Astrocyte (in vitro differentiated cells and primary cell): ENCODE data around the gene LCN2. TPM values are rescaled to one million over a fixed set of nuclear protein-coding genes. Genes with fewer than 3 reads are reported as not detected.
A peak's percentile ranks its signal among the peaks of the same experiment; 100 is the strongest.

Source experiments
- DNase-seq: peaks from one replicate; pipeline ENCODE4 v3.0.0-alpha.2; 2010; ENCODE audit warnings: low read depth
- FAIRE-seq: peaks from 2 replicates; lab custom pipeline; 2011; peaks lifted over from hg19 to GRCh38; lab: Jason Lieb, UNC
- H2AFZ ChIP-seq: 2 replicates; pipeline ENCODE4 v1.6.0; 2012; ENCODE audit warnings: low read depth, low read length, inconsistent platforms
- H3K27ac ChIP-seq: 2 replicates; pipeline ENCODE4 v1.5.1; 2011; ENCODE audit warnings: low read depth, low read length, inconsistent platforms
- H3K27me3 ChIP-seq: 2 replicates; pipeline ENCODE4 v1.6.0; 2011; ENCODE audit warnings: low read length, inconsistent platforms; ENCODE audit not compliant: insufficient read depth
- H3K36me3 ChIP-seq: 2 replicates; pipeline ENCODE4 v1.5.1; 2011; ENCODE audit warnings: low read length, inconsistent platforms; ENCODE audit not compliant: insufficient read depth
- H3K4me1 ChIP-seq: 2 replicates; pipeline ENCODE4 v1.5.1; 2011; ENCODE audit warnings: low read length, inconsistent platforms; ENCODE audit not compliant: insufficient read depth
- H3K4me2 ChIP-seq: 2 replicates; pipeline ENCODE4 v1.6.0; 2012; ENCODE audit warnings: low read length, inconsistent platforms
- H3K4me3 ChIP-seq: 2 replicates; pipeline ENCODE4 v1.5.1; 2011; ENCODE audit warnings: low read depth, mild to moderate bottlenecking, low read length, inconsistent platforms; ENCODE audit not compliant: insufficient read depth
- H3K79me2 ChIP-seq: 2 replicates; pipeline ENCODE4 v1.6.0; 2012; ENCODE audit warnings: mild to moderate bottlenecking, low read length, inconsistent platforms; ENCODE audit not compliant: insufficient read depth
- H3K9ac ChIP-seq: 2 replicates; pipeline ENCODE4 v1.6.0; 2012; ENCODE audit warnings: mild to moderate bottlenecking, low read length, inconsistent platforms
- H3K9me3 ChIP-seq: 2 replicates; pipeline ENCODE4 v1.5.1; 2012; ENCODE audit warnings: low read depth, mild to moderate bottlenecking, low read length, inconsistent platforms; ENCODE audit not compliant: insufficient read depth
- H4K20me1 ChIP-seq: 2 replicates; pipeline ENCODE4 v1.6.0; 2012; ENCODE audit warnings: low read length, inconsistent platforms; ENCODE audit not compliant: insufficient read depth
- H3K27ac Mint-ChIP-seq: one replicate; pipeline ENCODE4 v1.8.0; 2021; ENCODE audit warnings: mild to moderate bottlenecking, mixed read lengths; ENCODE audit not compliant: unreplicated experiment
- H3K27me3 Mint-ChIP-seq: one replicate; pipeline ENCODE4 v1.8.0; 2021; ENCODE audit warnings: low read depth, mixed read lengths; ENCODE audit not compliant: unreplicated experiment
- H3K36me3 Mint-ChIP-seq: one replicate; pipeline ENCODE4 v1.8.0; 2021; ENCODE audit warnings: low read depth, mixed read lengths; ENCODE audit not compliant: unreplicated experiment
- H3K4me1 Mint-ChIP-seq: one replicate; pipeline ENCODE4 v1.8.0; 2021; ENCODE audit warnings: low read depth, mixed read lengths; ENCODE audit not compliant: unreplicated experiment
- H3K4me3 Mint-ChIP-seq: one replicate; pipeline ENCODE4 v1.8.0; 2021; ENCODE audit warnings: mild to moderate bottlenecking, moderate library complexity, mixed read lengths; ENCODE audit not compliant: unreplicated experiment
- H3K9me3 Mint-ChIP-seq: one replicate; pipeline ENCODE4 v1.8.0; 2021; ENCODE audit warnings: mild to moderate bottlenecking, mixed read lengths; ENCODE audit not compliant: unreplicated experiment
- CTCF ChIP-seq: IDR thresholded peaks from 2 replicates; pipeline ENCODE4 v1.5.1; 2011; ENCODE audit warnings: low read depth, mild to moderate bottlenecking, inconsistent platforms, low read length, moderate library complexity; ENCODE audit not compliant: insufficient read depth
- EZH2 ChIP-seq: IDR thresholded peaks from 2 replicates; pipeline ENCODE4 v1.6.1; 2012; ENCODE audit warnings: mild to moderate bottlenecking, low read length, inconsistent platforms; ENCODE audit not compliant: insufficient read depth
- total RNA-seq: library from RNA; stranded (reverse); gene quantifications from 2 replicates; pipeline ENCODE4 v1.2.1, GENCODE V29; 2021

The LCN2 gene
- total RNA-seq, 1 donor from 2014 or later = not detected

GRCh38 chr9:128162215-128163026 is 13.2 kb downstream of the LCN2 start:
- no peak overlapping the region for H2AFZ ChIP-seq
- DNase-seq (no peak), FAIRE-seq (no peak)
- Mint-ChIP-seq H3K4me3 (peak overlapping the region; percentile 72), H3K36me3 (peaks cover 21% of the 10 kb centered on the region), H3K4me1 (peaks cover 2% of the 10 kb centered on the region), H3K9me3 (no peaks in the 10 kb centered on the region), H3K27me3 (no peaks in the 10 kb centered on the region), H3K27ac (peak overlapping the region; percentile 47)
- no peaks in the 10 kb centered on the region for H3K27me3 ChIP-seq
- no peak overlapping the region for H3K9ac ChIP-seq
- no peak overlapping the region for H3K4me3 ChIP-seq
- no peak overlapping the region for H3K27ac ChIP-seq
- TF ChIP-seq CTCF = no peak
- TF ChIP-seq EZH2 = no peak
- H3K36me3 ChIP-seq = peaks cover 13% of the 10 kb centered on the region
- H3K9me3 ChIP-seq = no peaks in the 10 kb centered on the region
- H4K20me1 ChIP-seq = peaks cover 44% of the 10 kb centered on the region
- peaks cover 13% of the 10 kb centered on the region for H3K4me1 ChIP-seq
- H3K79me2 ChIP-seq = peaks cover 24% of the 10 kb centered on the region
- H3K4me2 ChIP-seq = no peak overlapping the region

GRCh38 chr9:128163027-128163515 is 13.8 kb downstream of the LCN2 start:
- Histone ChIP-seq H3K79me2 (peaks cover 27% of the 10 kb centered on the region), H3K4me1 (peaks cover 13% of the 10 kb centered on the region), H3K27ac (no peak overlapping the region), H3K4me3 (no peak overlapping the region), H3K27me3 (no peaks in the 10 kb centered on the region), H3K9me3 (no peaks in the 10 kb centered on the region), H2AFZ (no peak overlapping the region), H4K20me1 (peaks cover 50% of the 10 kb centered on the region), H3K9ac (no peak overlapping the region), H3K4me2 (no peak overlapping the region), H3K36me3 (peaks cover 19% of the 10 kb centered on the region)
- Mint-ChIP-seq H3K4me1 (peaks cover 2% of the 10 kb centered on the region), H3K27me3 (no peaks in the 10 kb centered on the region), H3K9me3 (no peaks in the 10 kb centered on the region), H3K4me3 (no peak overlapping the region), H3K36me3 (peaks cover 21% of the 10 kb centered on the region), H3K27ac (no peak overlapping the region)
- TF ChIP-seq CTCF = no peak
- TF ChIP-seq EZH2 = no peak
- FAIRE-seq (no peak), DNase-seq (no peak)
